ENCODE results near the gene LGALS7.

The LGALS7 gene

GRCh38 chr19:38730731-38731589 lies 42.4 kb downstream of the LGALS7 start:
- H3K4me3 ChIP-seq (ENCODE audit: control insufficient read depth, low read depth, low read length), result no peak overlapping the region
- DNase-seq (ENCODE audit: low read depth), result no peak
- no peak for TF ChIP-seq CTCF (conservative IDR thresholded peaks at IDR 0.05; ENCODE audit: control insufficient read depth, insufficient read depth, low read depth, low read length)

GRCh38 chr19:38730470-38730730 lies 42.9 kb downstream of the LGALS7 start:
- DNase-seq (ENCODE audit: low read depth), result no peak
- no peak for TF ChIP-seq CTCF (conservative IDR thresholded peaks at IDR 0.05; ENCODE audit: control insufficient read depth, insufficient read depth, low read depth, low read length)

GRCh38 chr19:38729653-38730469 lies 43.5 kb downstream of the LGALS7 start:
- TF ChIP-seq CTCF (conservative IDR thresholded peaks at IDR 0.05; ENCODE audit: control insufficient read depth, insufficient read depth, low read depth, low read length), result peak; percentile 75
- peak; percentile 45 for DNase-seq (ENCODE audit: low read depth)
- no peak overlapping the region for H3K4me3 ChIP-seq (ENCODE audit: control insufficient read depth, low read depth, low read length)

More at GRCh38 chr19:38730470-38730730, 42.9 kb downstream of the LGALS7 start:
- H3K4me3 ChIP-seq (ENCODE audit: control insufficient read depth, low read depth, low read length), result no peak overlapping the region

- no peak overlapping the region for H3K4me3 ChIP-seq (ENCODE audit: control insufficient read depth, low read depth, low read length)
- no peak for DNase-seq (ENCODE audit: low read depth)
- no peak for TF ChIP-seq CTCF (conservative IDR thresholded peaks at IDR 0.05; ENCODE audit: control insufficient read depth, insufficient read depth, low read depth, low read length)
These were observed 44.4 kb downstream of the LGALS7 start for GRCh38 chr19:38728752-38729541.

GRCh38 chr19:38727868-38728660 lies 45.3 kb downstream of the LGALS7 start:
- H3K4me3 ChIP-seq (ENCODE audit: control insufficient read depth, low read depth, low read length), result no peak overlapping the region
- DNase-seq (ENCODE audit: low read depth), result no peak
- no peak for TF ChIP-seq CTCF (conservative IDR thresholded peaks at IDR 0.05; ENCODE audit: control insufficient read depth, insufficient read depth, low read depth, low read length)

All from fibroblast of mammary gland (primary cell).